ENCODE measurements around the gene CPNE6.

The CPNE6 gene

GRCh38 chr14:24051176-24051788, 20.1 kb upstream of the CPNE6 start:
- H3K4me3 Mint-ChIP-seq, result peak overlapping the region; percentile 68
- H3K36me3 Mint-ChIP-seq (ENCODE audit: low read depth), result no peaks in the 10 kb centered on the region
- H3K27me3 Mint-ChIP-seq, result peaks cover 21% of the 10 kb centered on the region
- H3K4me1 Mint-ChIP-seq (ENCODE audit: low read depth), result peaks cover 24% of the 10 kb centered on the region
- peak overlapping the region; percentile 69 for H3K27ac Mint-ChIP-seq
- no peak for DNase-seq
- H3K9me3 Mint-ChIP-seq, result no peaks in the 10 kb centered on the region

- peak within 1 kb of the TSS; percentile 69 for H3K27ac Mint-ChIP-seq
- DNase-seq, result peak; percentile 79
These were observed 19.3 kb upstream of the CPNE6 start, which contains the start of gene CARMIL3 for GRCh38 chr14:24051789-24052655. Gene CARMIL3 (plus strand): TSS chr14:24052009. CDS start chr14:24052154, 145 bp downstream.

GRCh38 chr14:24052656-24053547, 18.5 kb upstream of the CPNE6 start:
- DNase-seq, result peak; percentile 71
- no peaks in the 10 kb centered on the region for H3K9me3 Mint-ChIP-seq
- peaks cover 24% of the 10 kb centered on the region for H3K4me1 Mint-ChIP-seq (ENCODE audit: low read depth)
- peaks cover 21% of the 10 kb centered on the region for H3K27me3 Mint-ChIP-seq
- peak overlapping the region; percentile 57 for H3K27ac Mint-ChIP-seq
- peak overlapping the region; percentile 63 for H3K4me3 Mint-ChIP-seq
- H3K36me3 Mint-ChIP-seq (ENCODE audit: low read depth), result no peaks in the 10 kb centered on the region

More at GRCh38 chr14:24051789-24052655, 19.3 kb upstream of the CPNE6 start, which contains the start of gene CARMIL3:
- Mint-ChIP-seq H3K9me3 (no peaks in the 10 kb centered on the region), H3K4me1 (ENCODE audit: low read depth) (peaks cover 24% of the 10 kb centered on the region), H3K36me3 (ENCODE audit: low read depth) (no peaks in the 10 kb centered on the region), H3K4me3 (peak within 1 kb of the TSS; percentile 68), H3K27me3 (peaks cover 21% of the 10 kb centered on the region)

- Mint-ChIP-seq H3K27me3 (peaks cover 21% of the 10 kb centered on the region), H3K4me1 (ENCODE audit: low read depth) (peaks cover 26% of the 10 kb centered on the region), H3K9me3 (no peaks in the 10 kb centered on the region), H3K27ac (no peak overlapping the region), H3K4me3 (peak overlapping the region; percentile 63), H3K36me3 (ENCODE audit: low read depth) (no peaks in the 10 kb centered on the region)
- peak; percentile 49 for DNase-seq
These were observed 17.6 kb upstream of the CPNE6 start for GRCh38 chr14:24053548-24054323.

- no peaks in the 10 kb centered on the region for H3K36me3 Mint-ChIP-seq (ENCODE audit: low read depth)
- no peak overlapping the region for H3K4me3 Mint-ChIP-seq
- H3K9me3 Mint-ChIP-seq, result no peaks in the 10 kb centered on the region
- peak; percentile 28 for DNase-seq
- peaks cover 26% of the 10 kb centered on the region for H3K4me1 Mint-ChIP-seq (ENCODE audit: low read depth)
- peaks cover 21% of the 10 kb centered on the region for H3K27me3 Mint-ChIP-seq
- no peak overlapping the region for H3K27ac Mint-ChIP-seq
These were observed 17.1 kb upstream of the CPNE6 start for GRCh38 chr14:24054324-24054641.

- Mint-ChIP-seq H3K4me1 (ENCODE audit: low read depth) (peaks cover 26% of the 10 kb centered on the region), H3K36me3 (ENCODE audit: low read depth) (no peaks in the 10 kb centered on the region), H3K27me3 (peaks cover 20% of the 10 kb centered on the region), H3K27ac (no peak overlapping the region), H3K4me3 (no peak overlapping the region), H3K9me3 (no peaks in the 10 kb centered on the region)
- DNase-seq, result peak; percentile 31
These were observed 16.7 kb upstream of the CPNE6 start for GRCh38 chr14:24054646-24055045.

GRCh38 chr14:24055971-24056799, 15.2 kb upstream of the CPNE6 start:
- peak; percentile 25 for DNase-seq
- Mint-ChIP-seq H3K4me1 (ENCODE audit: low read depth) (peaks cover 23% of the 10 kb centered on the region), H3K36me3 (ENCODE audit: low read depth) (no peaks in the 10 kb centered on the region), H3K4me3 (no peak overlapping the region), H3K27ac (no peak overlapping the region), H3K27me3 (peaks cover 12% of the 10 kb centered on the region), H3K9me3 (no peaks in the 10 kb centered on the region)

- Mint-ChIP-seq H3K27me3 (peaks cover 9% of the 10 kb centered on the region), H3K36me3 (ENCODE audit: low read depth) (no peaks in the 10 kb centered on the region), H3K27ac (no peak overlapping the region), H3K9me3 (no peaks in the 10 kb centered on the region), H3K4me3 (no peak overlapping the region), H3K4me1 (ENCODE audit: low read depth) (peaks cover 19% of the 10 kb centered on the region)
- DNase-seq, result no peak
These were observed 14.6 kb upstream of the CPNE6 start for GRCh38 chr14:24056800-24057184.

- H3K4me1 Mint-ChIP-seq (ENCODE audit: low read depth), result peaks cover 19% of the 10 kb centered on the region
- H3K36me3 Mint-ChIP-seq (ENCODE audit: low read depth), result no peaks in the 10 kb centered on the region
- H3K27me3 Mint-ChIP-seq, result peaks cover 9% of the 10 kb centered on the region
- H3K27ac Mint-ChIP-seq, result no peak overlapping the region
- H3K9me3 Mint-ChIP-seq, result no peaks in the 10 kb centered on the region
- no peak overlapping the region for H3K4me3 Mint-ChIP-seq
- DNase-seq, result peak; percentile 30
These were observed 14.1 kb upstream of the CPNE6 start for GRCh38 chr14:24057271-24057670.

- H3K4me1 Mint-ChIP-seq (ENCODE audit: low read depth), result peaks cover 14% of the 10 kb centered on the region
- H3K27ac Mint-ChIP-seq, result peak overlapping the region; percentile 69
- no peaks in the 10 kb centered on the region for H3K9me3 Mint-ChIP-seq
- DNase-seq, result no peak
- no peak overlapping the region for H3K4me3 Mint-ChIP-seq
- peaks cover 9% of the 10 kb centered on the region for H3K27me3 Mint-ChIP-seq
- H3K36me3 Mint-ChIP-seq (ENCODE audit: low read depth), result no peaks in the 10 kb centered on the region
These were observed 13.5 kb upstream of the CPNE6 start for GRCh38 chr14:24057867-24058259.

GRCh38 chr14:24058260-24058950, 13.0 kb upstream of the CPNE6 start:
- Mint-ChIP-seq H3K36me3 (ENCODE audit: low read depth) (no peaks in the 10 kb centered on the region), H3K27me3 (peaks cover 9% of the 10 kb centered on the region), H3K27ac (peak overlapping the region; percentile 69), H3K9me3 (no peaks in the 10 kb centered on the region), H3K4me1 (ENCODE audit: low read depth) (peaks cover 9% of the 10 kb centered on the region), H3K4me3 (no peak overlapping the region)
- DNase-seq, result peak; percentile 64

GRCh38 chr14:24058951-24059475, 12.3 kb upstream of the CPNE6 start:
- H3K27ac Mint-ChIP-seq, result no peak overlapping the region
- H3K4me3 Mint-ChIP-seq, result no peak overlapping the region
- peaks cover 3% of the 10 kb centered on the region for H3K4me1 Mint-ChIP-seq (ENCODE audit: low read depth)
- peaks cover 9% of the 10 kb centered on the region for H3K27me3 Mint-ChIP-seq
- DNase-seq, result no peak
- no peaks in the 10 kb centered on the region for H3K9me3 Mint-ChIP-seq
- H3K36me3 Mint-ChIP-seq (ENCODE audit: low read depth), result no peaks in the 10 kb centered on the region

All from activated T-cell treated with anti-CD3 and anti-CD28 coated beads, Interleukin-2, amount 50 U/mL, for 24 hours (primary cell).